Measurements from ENCODE around the gene POLR3GL.

GRCh38 chr1:145990249-145990855 lies 25.9 kb downstream of the POLR3GL start:
- TF ChIP-seq CTCF (conservative IDR thresholded peaks at IDR 0.05 in 1 of 2, IDR thresholded peaks at IDR 0.05 in 1 of 2; ENCODE audit: extremely low read depth in 1 of 2, insufficient read depth in 1 of 2, low read depth in 1 of 2, low read length in 2 of 2) (no peak), EZH2 (IDR thresholded peaks at IDR 0.05; ENCODE audit: borderline replicate concordance, low read length) (no peak)
